GM19438 (cell line): ENCODE results near the gene SOBP.

ENCODE experiments used
- ATAC-seq: cut with Tn5 transposase; IDR thresholded peaks from one replicate; pipeline ENCODE4 v1.9.1; 2021; ENCODE audit warnings: low read depth; ENCODE audit not compliant: unreplicated experiment

SOBP gene

DNA sequence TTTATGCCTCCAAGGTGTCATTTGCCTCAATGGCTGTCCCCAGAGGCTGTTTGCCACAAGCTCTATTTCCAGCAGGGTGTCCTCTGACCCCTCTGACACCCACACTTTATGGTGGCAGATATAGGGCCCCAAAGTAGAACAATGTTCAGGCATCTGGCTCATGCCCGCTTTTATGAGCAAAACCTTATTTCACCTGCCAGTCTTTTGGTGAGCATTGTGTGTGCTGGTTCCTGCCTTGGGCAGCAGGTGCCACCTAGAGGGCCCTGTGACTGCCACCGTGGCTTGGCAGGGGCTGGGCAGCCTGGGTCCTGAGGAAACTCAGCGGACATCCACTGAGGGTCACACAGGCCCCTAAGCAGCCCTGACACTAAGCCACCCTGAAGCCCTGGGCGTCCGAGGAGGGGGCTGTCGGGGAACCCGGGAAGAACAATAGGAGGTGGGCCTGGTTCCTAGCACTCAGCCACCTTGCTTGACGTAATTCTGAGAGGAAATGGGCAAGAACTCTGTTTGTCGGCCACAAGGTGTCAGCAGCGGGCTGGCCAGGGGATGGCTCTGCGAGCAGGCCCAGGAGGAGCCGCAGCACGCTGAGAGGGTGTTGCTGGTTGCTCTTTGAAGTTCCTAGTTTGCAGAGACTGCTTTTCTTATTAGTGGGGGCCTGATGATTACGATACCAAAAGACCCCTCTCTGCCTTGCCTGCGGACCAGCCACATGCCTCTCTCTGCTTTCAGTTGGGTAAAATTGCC, 185.2 kb downstream of the SOBP start:
- ATAC-seq = peak; percentile 70

DNA sequence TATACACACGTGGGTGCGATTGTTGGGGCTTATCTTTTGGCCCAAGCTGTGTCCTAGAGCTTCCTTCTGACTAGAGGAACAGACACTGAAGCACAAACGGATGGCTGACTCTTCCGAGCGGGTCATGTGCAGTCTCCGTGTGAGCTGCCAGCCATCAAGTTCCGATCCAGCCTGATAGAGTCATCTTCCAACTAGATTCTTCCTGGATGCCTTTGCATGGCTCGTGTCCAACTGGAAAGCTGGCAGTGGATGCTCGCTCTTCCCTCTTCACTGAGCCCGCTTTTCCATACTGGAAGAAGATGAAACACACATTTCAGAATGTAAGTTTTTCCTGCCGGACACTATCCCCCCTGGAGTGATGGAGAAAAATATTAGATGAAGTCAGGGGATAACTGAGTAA, 186.1 kb downstream of the SOBP start:
- ATAC-seq = no peak

DNA sequence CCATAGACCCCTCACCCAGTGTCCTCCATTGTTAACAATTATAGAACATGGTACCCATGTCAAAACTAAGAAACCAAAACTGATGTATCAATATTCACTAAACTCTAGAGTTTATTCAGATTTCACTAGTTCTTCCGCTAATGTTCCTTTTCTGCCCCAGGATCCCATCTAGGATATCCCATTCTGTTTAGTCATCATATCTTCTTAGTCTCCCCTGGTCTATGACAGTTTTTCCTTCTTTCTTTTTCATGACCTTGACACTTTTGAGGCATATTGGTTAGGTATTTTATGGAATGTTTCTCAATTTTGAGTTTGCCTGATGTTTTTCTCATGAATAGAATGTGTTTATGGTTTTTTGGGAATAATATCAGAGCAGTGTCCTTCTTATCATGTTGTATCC, 187.5 kb downstream of the SOBP start:
- ATAC-seq = no peak

DNA sequence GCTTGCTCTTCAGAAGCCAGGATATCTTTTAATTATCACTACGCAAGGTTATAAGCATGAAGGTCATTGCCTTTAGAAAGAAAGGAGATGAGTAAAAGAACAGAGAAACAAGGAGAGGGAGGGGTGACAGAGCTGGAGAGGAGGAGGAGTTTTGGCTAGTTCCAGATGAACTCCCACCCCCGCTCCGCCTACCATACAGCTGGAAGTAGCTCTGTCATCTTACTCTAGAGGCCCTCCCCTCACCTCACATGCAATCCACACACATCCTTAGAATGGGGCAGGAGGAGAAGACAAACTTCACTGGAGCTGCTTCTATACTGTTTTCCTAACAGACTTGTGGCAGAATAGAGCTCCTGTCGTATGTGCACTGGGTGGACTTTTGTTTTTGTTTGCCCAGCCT, 189.5 kb downstream of the SOBP start:
- no peak for ATAC-seq

DNA sequence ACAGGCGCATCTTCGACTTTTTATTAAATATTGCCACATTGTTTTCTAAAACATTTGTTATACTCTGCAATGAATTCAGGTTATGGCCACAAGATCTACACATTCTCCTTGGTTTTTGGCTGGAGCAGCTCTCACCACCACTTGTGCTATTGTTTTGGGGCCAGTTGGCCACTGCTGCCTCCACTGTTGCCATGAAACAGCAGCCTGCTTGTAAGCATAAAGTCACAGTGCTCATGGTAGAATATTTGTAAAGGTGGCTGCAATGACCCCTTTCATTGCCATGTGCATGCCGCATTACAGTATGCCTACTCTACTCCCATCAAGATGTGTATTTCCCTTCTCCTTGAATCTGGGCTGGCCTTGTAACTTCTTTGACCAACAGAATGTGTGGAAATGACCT, 192.8 kb downstream of the SOBP start:
- ATAC-seq = no peak

DNA sequence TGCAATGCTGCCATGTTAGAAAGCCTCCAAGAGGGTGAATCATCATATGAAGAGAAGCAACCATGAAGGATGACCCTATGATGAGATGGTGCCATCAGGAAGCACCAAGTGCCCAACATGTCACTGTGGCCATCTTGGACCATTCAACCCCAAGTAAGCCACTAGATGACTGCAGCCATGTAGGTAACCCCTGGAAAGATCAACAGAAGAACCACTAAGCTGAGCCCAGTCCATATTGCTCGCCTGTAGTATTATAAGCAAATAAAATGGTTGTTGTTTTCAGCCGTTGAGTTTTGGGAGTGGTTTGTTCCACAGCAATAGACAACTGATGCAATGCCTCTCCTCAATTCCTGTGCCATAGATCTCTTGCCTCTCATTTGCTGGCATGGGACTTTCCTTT, 193.3 kb downstream of the SOBP start:
- ATAC-seq = no peak

DNA sequence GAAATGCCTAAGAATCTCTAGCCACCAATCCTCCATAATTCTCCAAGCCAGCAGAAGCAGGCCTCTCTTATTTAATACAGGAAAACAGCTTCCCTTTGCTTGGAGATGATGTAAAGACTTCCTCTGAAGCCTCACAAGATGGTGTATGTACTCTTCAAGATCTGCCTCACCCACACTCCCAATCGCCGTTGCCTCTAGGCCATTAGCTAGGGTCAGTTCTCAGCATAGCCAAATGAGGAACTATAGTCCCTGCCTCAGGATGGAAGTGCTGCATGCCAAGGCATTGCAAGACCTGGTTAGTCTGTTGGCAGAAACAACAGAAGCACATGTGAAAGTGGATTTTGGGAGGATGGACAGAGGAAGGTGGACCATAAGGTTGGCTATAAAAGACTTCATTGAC, 195.1 kb downstream of the SOBP start:
- ATAC-seq = no peak

DNA sequence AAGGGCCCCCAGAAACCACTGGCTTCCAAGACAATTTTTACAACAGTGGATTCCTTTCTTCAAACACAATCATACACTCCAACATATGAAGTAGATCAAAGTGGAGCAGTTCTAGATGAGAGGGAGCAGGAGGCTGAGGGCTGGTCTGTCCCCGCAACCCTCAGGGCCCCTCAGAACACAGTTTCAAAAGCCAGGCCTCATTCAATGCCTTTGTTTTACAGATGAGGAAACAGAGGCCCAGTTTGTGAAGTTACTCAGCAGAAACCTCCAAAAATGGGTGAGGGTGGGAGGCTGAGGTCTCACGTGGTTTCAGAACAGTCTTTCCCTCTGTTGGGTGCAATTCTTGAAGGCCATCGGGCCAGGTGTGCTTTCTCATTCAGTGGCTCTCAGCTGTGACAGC, 199.3 kb downstream of the SOBP start:
- ATAC-seq = no peak

DNA sequence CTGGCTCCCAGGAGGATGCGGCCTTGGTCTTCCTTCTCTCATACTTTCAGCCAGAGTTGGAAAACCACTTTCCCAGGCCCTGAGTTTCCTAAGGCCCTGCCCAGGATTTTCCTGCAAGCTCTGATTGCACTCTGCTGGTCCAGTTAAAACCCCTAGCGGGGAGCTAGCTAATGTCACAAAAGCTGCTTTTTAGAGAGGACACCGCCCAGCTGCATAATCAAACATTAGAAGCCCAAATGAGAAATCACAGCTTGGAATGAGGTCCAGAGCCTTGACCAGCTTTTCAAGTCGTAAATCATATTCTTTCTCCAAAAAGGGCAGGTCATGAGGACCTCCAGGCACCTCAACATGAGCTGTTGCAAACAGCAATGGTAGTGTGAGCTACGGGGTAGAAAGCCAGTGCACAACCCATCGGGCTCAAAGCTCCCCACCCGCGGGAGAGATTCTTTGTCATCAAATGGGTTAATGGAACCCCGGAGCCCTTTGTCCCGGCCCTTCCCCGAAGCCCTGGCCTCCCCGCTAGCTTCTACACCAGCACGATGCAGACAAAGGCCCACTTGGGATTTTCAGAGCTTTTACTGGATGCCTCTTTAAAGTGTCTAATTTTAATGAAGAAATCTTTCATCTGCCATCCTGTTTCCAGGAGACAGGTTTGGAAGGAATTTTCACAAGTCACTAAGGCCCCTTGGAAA, 200.2 kb downstream of the SOBP start:
- no peak for ATAC-seq

DNA sequence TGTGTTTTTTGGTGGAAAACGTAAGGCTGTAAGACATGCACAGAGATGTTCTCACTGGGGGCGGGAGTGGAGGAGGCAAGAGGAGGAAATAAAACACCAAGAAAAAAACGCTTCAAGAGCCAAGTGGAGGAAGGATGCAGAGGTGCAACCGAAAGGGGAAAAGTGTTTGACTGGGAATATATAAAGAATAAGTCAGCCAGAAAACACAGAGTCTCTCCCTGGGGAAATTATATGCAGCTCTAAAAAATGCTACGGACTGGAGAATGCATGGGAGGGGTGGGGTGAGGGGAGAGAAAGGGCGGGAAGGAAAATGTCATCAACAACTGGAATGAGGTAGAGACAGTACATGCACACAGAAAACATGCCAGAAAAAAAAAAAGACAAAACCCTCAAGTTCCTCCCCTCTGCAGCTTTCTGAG, 200.7 kb downstream of the SOBP start:
- ATAC-seq = no peak

DNA sequence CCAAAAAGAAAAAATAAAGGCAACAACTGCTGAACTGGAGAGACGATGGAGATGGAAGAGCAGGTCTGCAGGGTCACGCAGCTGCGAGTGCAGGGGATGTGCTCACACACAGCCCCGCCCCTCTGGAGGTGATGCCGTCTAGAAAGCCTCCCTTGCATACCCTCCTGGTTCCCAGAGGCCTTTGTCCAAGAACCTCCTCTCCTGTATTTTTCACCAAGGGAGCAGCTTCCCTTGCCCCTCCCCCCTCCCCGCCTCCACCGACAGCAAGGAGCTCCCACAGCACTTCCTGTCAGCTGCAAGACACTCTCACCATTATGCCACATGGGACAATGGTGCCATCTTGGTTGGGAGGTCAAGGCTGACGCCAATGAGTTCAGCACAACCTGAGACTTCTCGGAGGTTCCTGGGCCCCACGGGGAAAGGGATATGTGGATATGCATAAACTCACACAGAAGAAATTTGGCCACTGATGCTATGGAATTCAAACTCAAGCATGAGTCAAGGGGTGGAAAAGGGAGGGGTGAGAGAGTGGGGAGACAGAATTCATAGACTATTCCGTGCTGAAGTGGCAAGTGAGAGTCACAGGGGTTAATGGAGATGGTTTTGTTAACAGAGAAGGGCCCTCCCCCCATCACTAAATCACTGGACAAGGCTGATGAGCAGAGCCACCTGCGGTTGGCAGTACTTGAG, 201.3 kb downstream of the SOBP start:
- ATAC-seq = no peak

DNA sequence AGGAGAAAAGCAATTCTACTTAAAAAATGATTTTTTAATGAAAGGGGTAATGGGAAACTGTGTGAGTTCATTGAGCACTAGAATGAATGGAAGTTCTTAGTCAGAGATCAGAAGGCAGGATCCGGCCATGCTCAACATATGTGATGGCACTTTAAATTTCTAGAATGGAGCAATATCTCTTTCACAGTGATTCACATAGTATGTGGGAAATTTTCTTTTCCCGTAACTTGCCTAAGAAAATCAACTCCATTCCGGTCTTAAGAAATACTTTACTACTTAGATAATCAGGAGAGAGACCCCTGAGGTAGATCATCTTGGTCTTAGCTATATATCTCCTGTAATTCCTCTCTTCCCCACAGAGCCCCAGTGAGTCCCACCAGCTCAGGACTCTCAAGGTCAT, 202.4 kb downstream of the SOBP start:
- no peak for ATAC-seq

DNA sequence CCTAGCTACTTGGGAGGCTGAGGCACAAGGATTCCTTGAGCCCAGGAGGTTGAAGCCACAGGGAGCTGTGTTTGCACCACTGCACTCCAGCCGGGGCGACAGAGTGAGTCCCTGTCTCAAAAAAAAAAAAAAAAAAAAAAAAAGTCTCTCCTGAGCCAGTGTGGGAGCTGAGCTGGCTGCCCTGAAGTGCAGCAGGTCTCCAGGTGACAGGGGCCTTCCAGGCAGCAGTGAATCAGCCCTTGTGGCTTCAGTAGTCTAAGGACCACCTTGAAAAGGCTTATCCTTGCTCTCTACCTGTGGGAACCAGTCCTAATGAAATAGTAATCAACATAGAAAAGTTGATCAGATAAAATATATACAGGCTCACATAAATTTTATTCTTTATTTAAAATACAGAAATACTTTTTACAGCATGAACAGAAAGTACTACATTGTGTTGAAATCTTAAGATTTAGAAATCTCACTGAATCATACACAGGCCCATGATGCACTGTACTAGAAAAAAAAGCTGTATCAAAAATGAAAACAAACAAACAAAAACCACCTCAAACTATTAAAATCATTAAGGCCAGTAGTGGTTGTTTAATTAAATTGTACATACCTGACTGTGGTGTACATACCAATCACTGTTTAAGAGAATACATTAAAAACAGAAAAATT, 205.3 kb downstream of the SOBP start:
- no peak for ATAC-seq

DNA sequence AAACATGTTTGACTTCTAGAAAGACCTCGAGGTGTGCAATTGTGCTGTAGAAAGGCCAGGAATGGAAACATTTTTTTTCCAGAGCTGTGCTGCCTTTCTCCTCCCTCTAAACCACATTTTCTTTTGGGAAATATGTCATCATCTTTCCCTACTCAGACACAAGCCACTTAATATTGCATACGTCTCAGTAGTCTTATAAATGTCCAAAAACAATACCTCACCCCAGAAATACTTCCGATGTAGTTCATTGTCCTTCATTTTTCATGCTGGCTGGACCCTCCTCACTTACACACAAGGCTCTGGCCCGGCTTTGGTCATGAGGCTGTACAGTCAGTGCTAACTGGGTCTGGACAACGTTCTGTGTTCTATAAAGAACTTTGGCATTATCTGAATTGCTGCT, 207.8 kb downstream of the SOBP start:
- ATAC-seq = no peak

DNA sequence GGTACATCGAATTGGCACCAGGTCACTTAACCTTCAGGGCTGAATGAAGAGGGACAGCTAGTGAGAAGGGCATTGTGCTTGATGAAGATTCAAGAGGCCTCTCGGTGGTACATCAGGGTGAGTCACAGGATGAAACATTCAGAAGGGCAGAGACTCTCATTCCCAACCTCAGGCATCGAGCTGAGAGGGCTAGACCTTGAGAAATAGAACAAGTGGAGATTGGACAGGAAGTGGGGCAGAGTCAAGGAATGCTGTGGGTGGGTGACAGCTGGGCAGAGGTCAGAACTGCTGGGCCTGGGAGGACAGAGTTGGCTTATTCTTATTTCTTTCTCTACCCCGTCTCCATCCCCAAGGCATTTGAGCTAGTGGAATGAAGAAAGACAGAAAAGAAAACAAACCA, 208.2 kb downstream of the SOBP start:
- no peak for ATAC-seq

DNA sequence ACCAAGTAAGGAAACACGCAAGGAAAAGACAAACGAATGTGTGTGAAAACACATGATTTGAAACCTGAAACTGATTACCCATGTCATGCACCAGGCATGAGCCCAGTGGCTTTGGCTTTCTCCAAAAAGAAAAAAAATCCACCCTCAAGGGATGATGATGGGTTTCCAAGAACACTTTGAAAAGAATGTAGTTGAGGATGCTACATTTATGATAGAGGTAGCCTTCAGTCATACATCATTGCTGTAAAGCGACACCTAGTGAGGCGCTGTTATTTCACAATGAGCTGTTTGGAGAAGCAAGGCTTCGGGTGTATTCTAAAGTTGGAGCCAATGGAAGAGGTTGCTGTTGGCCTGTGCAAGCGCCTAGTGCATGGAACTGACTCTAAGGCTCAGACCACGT, 209.3 kb downstream of the SOBP start:
- no peak for ATAC-seq

DNA sequence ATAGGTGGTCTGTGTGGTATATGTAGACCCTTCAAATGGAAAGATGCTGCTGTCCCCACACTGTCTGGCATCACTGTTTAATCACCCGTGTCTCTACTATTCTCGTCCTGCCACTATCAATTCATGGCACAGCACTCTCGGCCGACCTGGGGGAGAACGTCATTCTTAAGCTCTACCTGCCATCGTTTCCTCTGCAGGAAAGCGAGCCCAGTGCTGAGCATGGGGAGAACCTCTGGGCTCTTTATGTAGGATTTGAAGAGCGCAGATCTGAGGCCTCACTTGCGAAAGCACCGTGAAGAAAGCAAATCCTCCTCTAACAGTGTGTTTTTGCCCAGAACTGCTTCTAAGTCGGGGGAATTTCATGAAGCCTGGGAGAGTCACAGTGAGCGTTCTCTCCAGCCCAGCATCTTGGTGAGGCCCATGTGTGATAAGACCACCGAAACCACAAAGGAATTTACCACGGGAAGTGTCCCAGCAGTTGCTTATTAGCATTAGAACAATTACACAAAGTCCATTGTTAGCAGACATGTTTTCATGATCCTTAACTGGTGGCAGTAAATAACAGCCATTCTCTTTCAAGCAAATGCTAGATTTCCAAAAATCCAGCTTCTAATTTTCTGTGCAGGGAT, 209.9 kb downstream of the SOBP start:
- ATAC-seq = no peak

DNA sequence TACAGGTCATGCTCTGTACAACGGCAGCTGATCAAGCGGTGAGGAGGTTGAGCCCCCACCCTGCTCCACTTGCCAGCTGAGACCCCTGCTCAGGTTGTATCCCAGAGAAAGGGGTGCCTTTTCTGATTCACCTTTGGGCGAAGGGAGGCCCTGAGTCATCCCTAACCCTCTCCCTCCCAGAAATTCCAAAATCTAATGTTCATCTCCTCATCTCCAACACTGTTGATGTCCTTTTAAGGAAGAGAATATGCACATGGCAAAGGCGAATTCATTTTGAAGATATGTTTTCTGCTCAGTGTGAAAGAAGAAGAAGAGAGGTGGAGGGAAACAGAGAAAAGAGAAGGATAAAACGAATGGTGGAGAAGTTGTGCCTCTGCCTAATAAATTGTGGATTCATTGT, 213.7 kb downstream of the SOBP start:
- ATAC-seq = no peak

DNA sequence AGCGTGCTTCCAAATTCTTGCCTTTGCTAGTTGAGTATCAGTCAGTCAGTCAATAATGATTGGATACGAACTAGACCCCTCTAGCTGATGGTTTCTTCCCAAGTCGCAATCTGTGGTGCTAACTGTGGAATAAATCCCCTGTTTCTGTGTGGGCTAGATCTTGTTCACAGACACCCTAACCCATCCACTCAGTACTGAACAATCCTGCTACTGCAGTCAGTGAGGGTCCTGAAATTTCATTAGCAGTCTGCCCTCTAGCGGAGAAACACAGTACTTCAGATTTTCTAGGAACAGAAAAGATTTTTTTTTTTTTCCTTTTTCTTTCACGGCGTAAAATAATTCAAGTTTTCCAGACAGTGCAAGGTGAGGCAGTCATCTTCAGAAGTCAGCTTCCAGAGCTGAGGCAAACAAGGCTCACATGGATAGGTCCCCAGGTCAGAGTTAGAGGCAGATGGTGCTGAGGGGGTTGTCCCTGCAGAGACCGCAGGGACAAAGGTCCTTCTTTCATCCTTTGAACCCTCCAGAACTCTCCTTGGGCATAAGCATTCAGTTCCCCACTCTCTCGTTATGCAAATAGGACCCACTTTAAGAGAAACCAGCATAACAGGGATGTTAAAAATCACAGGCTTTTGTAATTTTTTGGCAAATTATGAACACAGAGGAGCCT, 214.6 kb downstream of the SOBP start:
- no peak for ATAC-seq

DNA sequence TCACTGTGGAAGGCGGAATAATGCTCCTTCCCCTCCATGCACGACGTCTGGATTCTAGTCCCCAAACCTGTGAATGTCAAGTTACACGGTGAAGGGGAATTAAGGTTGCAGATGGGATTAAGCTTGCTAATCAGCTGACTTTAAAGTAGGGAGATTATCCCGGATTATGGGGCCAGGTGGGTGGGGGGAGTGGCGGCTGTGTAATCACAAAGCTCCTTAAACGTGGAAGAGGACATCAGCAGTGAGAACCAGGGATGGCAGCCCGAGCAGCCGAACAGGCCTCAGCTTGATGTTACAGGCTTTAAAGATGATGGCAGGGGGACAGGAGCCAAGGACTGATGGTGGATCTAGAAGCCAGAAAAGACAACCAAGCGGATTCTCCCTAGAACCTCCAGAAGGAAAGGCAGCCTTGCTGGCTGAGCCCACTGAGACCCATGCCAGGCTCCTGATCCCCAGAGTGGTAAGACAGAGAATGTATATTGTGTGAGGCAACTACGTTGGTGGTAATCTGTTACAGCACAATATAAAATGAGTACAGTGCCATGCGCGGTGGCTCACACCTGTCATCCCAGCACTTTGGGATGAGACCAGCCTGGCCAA, 216.7 kb downstream of the SOBP start:
- no peak for ATAC-seq
